GM18909 (cell line): Measurements from ENCODE around the gene CYP2A6.
A peak's percentile ranks its signal among the peaks of the same experiment; 100 is the strongest.

Experiments used
- ATAC-seq: cut with Tn5 transposase; IDR thresholded peaks from one replicate; pipeline ENCODE4 v1.9.1; 2021; ENCODE audit warnings: mild to moderate bottlenecking; ENCODE audit not compliant: unreplicated experiment, poor library complexity

Gene CYP2A6

GRCh38 chr19:40803857-40804782, 46.1 kb downstream of the CYP2A6 start:
- no peak for ATAC-seq

- no peak for ATAC-seq
Measured at GRCh38 chr19:40803170-40803856, 46.9 kb downstream of the CYP2A6 start.

GRCh38 chr19:40802300-40803169, 47.7 kb downstream of the CYP2A6 start:
- ATAC-seq: no peak

- ATAC-seq: no peak
Measured at GRCh38 chr19:40801426-40802299, 48.6 kb downstream of the CYP2A6 start.

- ATAC-seq: no peak
Measured at GRCh38 chr19:40800997-40801377, 49.3 kb downstream of the CYP2A6 start.

GRCh38 chr19:40800339-40800996, 49.8 kb downstream of the CYP2A6 start:
- no peak for ATAC-seq

DNA sequence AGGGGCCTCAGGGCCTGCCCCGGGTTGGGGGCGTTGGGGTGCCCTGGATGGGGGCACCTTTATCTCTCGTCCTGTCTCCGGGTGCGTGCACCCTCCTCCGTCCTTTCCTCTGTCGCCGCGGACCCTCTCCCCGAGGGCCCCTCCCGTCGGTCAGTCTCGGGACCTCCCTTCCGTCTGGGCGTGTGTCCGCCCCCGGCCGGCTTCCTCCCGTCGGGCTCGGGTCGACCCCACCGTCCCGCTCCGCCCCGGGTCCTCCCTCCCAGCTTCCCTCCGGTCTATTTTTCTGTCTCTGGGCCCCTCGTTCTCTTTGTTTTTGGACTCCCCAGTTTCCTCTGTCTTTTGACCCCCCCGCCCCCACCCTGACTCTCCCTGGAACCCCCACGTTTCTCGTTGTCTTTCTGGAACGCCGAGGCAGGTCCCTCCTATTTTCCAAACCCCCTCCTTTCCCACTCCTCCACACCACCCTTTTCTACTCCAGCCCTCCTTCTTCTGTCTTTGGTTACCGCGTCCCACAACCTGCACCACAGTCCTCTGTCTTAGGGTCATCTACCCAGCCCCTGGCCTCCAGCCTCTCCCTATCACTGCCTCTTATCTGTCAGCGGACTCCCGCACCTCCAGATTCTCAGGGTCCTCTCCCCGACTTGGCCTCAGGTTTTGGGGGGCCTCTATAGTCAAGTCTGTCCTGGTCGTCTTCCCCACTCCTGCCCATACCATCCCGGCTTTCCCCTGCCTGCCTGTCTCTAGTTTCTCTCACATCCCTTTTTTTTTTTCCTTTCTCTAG, 50.5 kb downstream of the CYP2A6 start:
- ATAC-seq: no peak

DNA sequence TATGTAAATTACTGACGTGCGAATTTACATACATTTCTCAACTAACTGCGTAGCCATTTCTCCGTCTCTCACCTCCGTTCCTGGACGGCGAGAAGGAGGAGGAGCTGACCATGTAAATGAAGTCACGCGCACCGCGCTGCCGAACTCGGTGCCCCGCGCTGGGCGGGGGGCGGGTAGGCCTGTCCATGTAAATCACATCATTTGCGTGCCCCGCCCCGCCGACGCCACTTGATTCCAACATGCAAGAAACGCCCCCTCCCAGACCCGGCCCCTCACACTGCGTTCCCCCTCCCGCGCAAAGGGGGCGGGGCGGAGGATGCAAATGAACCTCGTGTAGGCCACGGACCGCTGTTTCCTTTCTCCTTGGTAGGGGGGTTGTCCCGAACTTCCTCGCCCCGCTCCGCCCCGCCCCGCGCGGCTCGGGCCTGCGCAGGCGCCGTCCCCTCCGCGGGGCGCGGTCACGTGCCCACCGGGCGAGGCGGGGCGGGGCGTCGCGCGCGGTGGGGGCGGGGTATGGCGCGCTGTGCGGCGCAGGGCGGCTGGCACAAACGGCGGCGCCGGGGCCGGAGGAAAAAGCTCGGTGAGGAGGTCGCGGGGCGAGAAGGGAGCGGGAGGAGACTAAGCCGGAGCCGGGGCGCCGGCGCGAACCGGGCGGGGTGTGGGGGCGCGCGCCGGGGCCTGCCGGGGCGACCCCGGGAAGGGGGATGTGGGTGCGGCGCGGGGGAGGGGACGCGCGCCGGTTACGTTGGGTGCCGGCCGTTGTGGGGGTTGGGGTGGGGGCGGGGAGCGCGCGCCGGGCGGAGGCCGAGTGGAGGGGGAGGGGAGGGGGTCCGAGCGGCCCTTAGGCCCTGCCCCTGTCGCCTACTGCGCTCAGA, 51.3 kb downstream of the CYP2A6 start, which contains the start of gene EGLN2:
Gene EGLN2 (plus strand): TSS at position 509 of the 875 bp plus-strand sequence. CDS start 1,382 bp downstream, outside the sequence.
- ATAC-seq: peak; percentile 79

GRCh38 chr19:40797963-40798682, 52.1 kb downstream of the CYP2A6 start:
- ATAC-seq: peak; percentile 37

DNA sequence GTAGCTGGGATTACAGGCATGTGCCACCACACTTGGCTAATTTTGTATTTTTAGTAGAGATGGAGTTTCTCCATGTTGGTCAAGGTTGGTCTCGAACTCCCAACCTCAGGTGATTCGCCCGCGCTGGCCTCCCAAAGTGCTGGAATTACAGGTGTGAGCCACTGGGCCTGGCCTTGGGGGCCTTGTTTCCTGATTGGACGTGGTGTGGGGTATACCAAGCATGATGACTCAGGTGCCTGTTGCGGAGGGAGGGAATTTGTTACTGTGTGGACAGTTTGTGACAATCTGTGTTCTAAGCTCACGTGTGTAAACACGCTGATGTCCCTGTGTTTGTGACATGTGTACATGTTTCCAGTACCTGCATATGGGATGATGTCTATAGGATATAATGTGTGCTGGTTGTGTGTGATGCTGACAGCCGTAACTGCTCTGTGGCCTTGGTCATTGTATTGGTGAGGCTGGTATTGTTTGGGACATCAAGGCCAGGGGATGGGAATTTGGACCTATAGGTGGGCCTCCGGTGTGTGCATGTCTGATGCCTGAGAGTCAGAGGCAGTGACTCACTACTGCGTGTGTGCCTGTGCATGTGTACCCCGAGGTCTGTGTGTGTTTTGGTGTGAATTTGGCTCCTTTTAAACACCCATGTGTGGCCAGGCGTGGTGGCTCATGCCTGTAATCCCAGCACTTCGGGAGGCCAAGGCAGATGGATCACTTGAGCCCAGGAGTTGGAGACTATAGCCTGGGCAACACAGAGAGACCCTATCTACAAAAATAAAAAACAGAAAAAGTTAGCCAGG, 52.9 kb downstream of the CYP2A6 start:
- no peak for ATAC-seq
